HEK293 (cell line): ENCODE results near the gene SMIM7.

Experiments used
- ATF2 ChIP-seq: fragments of 450-650 bp; formaldehyde crosslinking; IDR thresholded peaks from 2 replicates; pipeline ENCODE4 v1.5.1; 2016; ENCODE audit warnings: missing biosample characterization, missing genetic modification characterization, low read depth
- BCL11B ChIP-seq: fragments of 450-650 bp; formaldehyde crosslinking; IDR thresholded peaks from 2 replicates; pipeline ENCODE4 v1.5.1; 2016; ENCODE audit warnings: low read depth, missing biosample characterization, missing genetic modification characterization
- GLI4 ChIP-seq: fragments of 450-650 bp; formaldehyde crosslinking; IDR thresholded peaks from 2 replicates; pipeline ENCODE4 v1.5.1; 2016; ENCODE audit warnings: missing biosample characterization, missing genetic modification characterization
- KLF7 ChIP-seq: fragments of 450-650 bp; formaldehyde crosslinking; IDR thresholded peaks from 2 replicates; pipeline ENCODE4 v1.5.1; 2016; ENCODE audit warnings: missing biosample characterization, missing genetic modification characterization, borderline replicate concordance
- SCRT1 ChIP-seq: fragments of 450-650 bp; formaldehyde crosslinking; IDR thresholded peaks from 2 replicates; pipeline ENCODE4 v1.5.1; 2016; ENCODE audit warnings: missing biosample characterization, missing genetic modification characterization, borderline replicate concordance
- ZBTB10 ChIP-seq: fragments of 450-650 bp; formaldehyde crosslinking; IDR thresholded peaks from 2 replicates; pipeline ENCODE4 v1.5.1; 2016; ENCODE audit warnings: missing biosample characterization, missing genetic modification characterization
- ZBTB17 ChIP-seq: fragments of 450-650 bp; formaldehyde crosslinking; IDR thresholded peaks from 2 replicates; pipeline ENCODE4 v1.5.1; 2016; ENCODE audit warnings: missing biosample characterization, missing genetic modification characterization
- ZEB2 ChIP-seq: fragments of 450-650 bp; formaldehyde crosslinking; IDR thresholded peaks from 2 replicates; pipeline ENCODE4 v1.5.1; 2016; ENCODE audit warnings: missing biosample characterization, missing genetic modification characterization
- ZFHX2 ChIP-seq: fragments of 450-650 bp; formaldehyde crosslinking; conservative IDR thresholded peaks from 2 replicates; pipeline ENCODE4 v1.5.1; 2016; ENCODE audit warnings: missing biosample characterization, missing genetic modification characterization
- ZFP69B ChIP-seq: fragments of 450-650 bp; formaldehyde crosslinking; IDR thresholded peaks from 2 replicates; pipeline ENCODE4 v1.5.1; 2016; ENCODE audit warnings: missing biosample characterization, missing genetic modification characterization
- ZNF2 ChIP-seq: fragments of 450-650 bp; formaldehyde crosslinking; IDR thresholded peaks from 2 replicates; pipeline ENCODE4 v1.5.1; 2016; ENCODE audit warnings: missing biosample characterization, missing genetic modification characterization
- ZNF23 ChIP-seq: fragments of 450-650 bp; formaldehyde crosslinking; IDR thresholded peaks from 2 replicates; pipeline ENCODE4 v1.5.1; 2016; ENCODE audit warnings: missing biosample characterization, missing genetic modification characterization, borderline replicate concordance
- ZNF324 ChIP-seq: fragments of 450-650 bp; formaldehyde crosslinking; IDR thresholded peaks from 2 replicates; pipeline ENCODE4 v1.5.1; 2016; ENCODE audit warnings: missing biosample characterization, missing genetic modification characterization
- ZNF335 ChIP-seq: fragments of 450-650 bp; formaldehyde crosslinking; conservative IDR thresholded peaks from 2 replicates; pipeline ENCODE4 v1.5.1; 2016; ENCODE audit warnings: missing biosample characterization, missing genetic modification characterization
- ZNF341 ChIP-seq: fragments of 450-650 bp; formaldehyde crosslinking; IDR thresholded peaks from 2 replicates; pipeline ENCODE4; 2016; ENCODE audit warnings: low read depth, missing biosample characterization, missing genetic modification characterization
- ZNF544 ChIP-seq: fragments of 450-650 bp; formaldehyde crosslinking; IDR thresholded peaks from 2 replicates; pipeline ENCODE4 v1.5.0; 2017; ENCODE audit warnings: missing biosample characterization, missing genetic modification characterization
- ZNF677 ChIP-seq: fragments of 450-650 bp; IDR thresholded peaks from 2 replicates; pipeline ENCODE4 v1.5.0; 2018; ENCODE audit warnings: missing biosample characterization, mild to moderate bottlenecking, missing genetic modification characterization, moderate library complexity
- ZNF701 ChIP-seq: fragments of 450-650 bp; formaldehyde crosslinking; IDR thresholded peaks from 2 replicates; pipeline ENCODE4 v1.5.1; 2016; ENCODE audit warnings: missing biosample characterization, missing genetic modification characterization
- ZNF837 ChIP-seq: fragments of 450-650 bp; formaldehyde crosslinking; IDR thresholded peaks from 2 replicates; pipeline ENCODE4 v1.5.1; 2016; ENCODE audit warnings: missing biosample characterization, missing genetic modification characterization
- TF ChIP-seq, protein P1 (sequence below): fragments of 450-650 bp; formaldehyde crosslinking; IDR thresholded peaks from 2 replicates; pipeline ENCODE4 v1.5.1; 2017; ENCODE audit warnings: missing biosample characterization, missing genetic modification characterization
- TF ChIP-seq, protein P2 (sequence below): fragments of 450-650 bp; IDR thresholded peaks from 2 replicates; pipeline ENCODE4 v1.5.1; 2018; ENCODE audit warnings: missing biosample characterization, mild to moderate bottlenecking, missing genetic modification characterization
- TF ChIP-seq, protein P3 (sequence below): fragments of 450-650 bp; formaldehyde crosslinking; optimal IDR thresholded peaks from 2 replicates; pipeline ENCODE3; 2016; ENCODE audit warnings: missing biosample characterization, mild to moderate bottlenecking, missing genetic modification characterization
- TF ChIP-seq, protein P4 (sequence below): fragments of 450-650 bp; formaldehyde crosslinking; IDR thresholded peaks from 2 replicates; pipeline ENCODE4 v1.5.1; 2016; ENCODE audit warnings: missing biosample characterization, missing genetic modification characterization
- TF ChIP-seq, protein P5 (sequence below): fragments of 450-650 bp; formaldehyde crosslinking; IDR thresholded peaks from 2 replicates; pipeline ENCODE4 v1.5.1; 2017; ENCODE audit warnings: missing biosample characterization, missing genetic modification characterization
- TF ChIP-seq, protein P6 (sequence below): fragments of 450-650 bp; formaldehyde crosslinking; IDR thresholded peaks from 2 replicates; pipeline ENCODE4 v1.5.1; 2016; ENCODE audit warnings: missing biosample characterization, missing genetic modification characterization

SMIM7 gene

GRCh38 chr19:16661480-16662034 lies 1.6 kb upstream of the SMIM7 start (continued):
- TF ChIP-seq ZEB2 (tag by site-specific recombination) (peak; percentile 62; the same call in 1 of the 2 replicates), ZNF544 (tag by site-specific recombination) (no peak), GLI4 (tag by site-specific recombination) (0 out of 2 replicates have a peak, but pooled peaks have one; percentile 32), ZNF23 (tag by site-specific recombination) (no peak), ZNF677 (tag by site-specific recombination) (no peak), ZBTB17 (tag by site-specific recombination) (0 out of 2 replicates have a peak, but pooled peaks have one; percentile 12), ZNF335 (tag by site-specific recombination) (no peak; the same call in 1 of the 2 replicates), ZNF837 (tag by site-specific recombination) (0 out of 2 replicates have a peak, but pooled peaks have one; percentile 18), ZNF324 (tag by site-specific recombination) (no peak), KLF7 (tag by site-specific recombination) (no peak), ZFP69B (tag by site-specific recombination) (no peak), ZNF341 (no peak), ZNF2 (tag by site-specific recombination) (no peak), ZFHX2 (peak; percentile 26), ATF2 (tag by site-specific recombination) (no peak), ZNF701 (no peak), BCL11B (tag by site-specific recombination) (peak; percentile 66; the same call in 1 of the 2 replicates), SCRT1 (tag by site-specific recombination) (no peak), ZBTB10 (tag by site-specific recombination) (peak; percentile 83)
- TF ChIP-seq, protein P1, sequence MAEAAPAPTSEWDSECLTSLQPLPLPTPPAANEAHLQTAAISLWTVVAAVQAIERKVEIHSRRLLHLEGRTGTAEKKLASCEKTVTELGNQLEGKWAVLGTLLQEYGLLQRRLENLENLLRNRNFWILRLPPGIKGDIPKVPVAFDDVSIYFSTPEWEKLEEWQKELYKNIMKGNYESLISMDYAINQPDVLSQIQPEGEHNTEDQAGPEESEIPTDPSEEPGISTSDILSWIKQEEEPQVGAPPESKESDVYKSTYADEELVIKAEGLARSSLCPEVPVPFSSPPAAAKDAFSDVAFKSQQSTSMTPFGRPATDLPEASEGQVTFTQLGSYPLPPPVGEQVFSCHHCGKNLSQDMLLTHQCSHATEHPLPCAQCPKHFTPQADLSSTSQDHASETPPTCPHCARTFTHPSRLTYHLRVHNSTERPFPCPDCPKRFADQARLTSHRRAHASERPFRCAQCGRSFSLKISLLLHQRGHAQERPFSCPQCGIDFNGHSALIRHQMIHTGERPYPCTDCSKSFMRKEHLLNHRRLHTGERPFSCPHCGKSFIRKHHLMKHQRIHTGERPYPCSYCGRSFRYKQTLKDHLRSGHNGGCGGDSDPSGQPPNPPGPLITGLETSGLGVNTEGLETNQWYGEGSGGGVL (tag by site-specific recombination) = peak; percentile 88
- TF ChIP-seq, protein P2, sequence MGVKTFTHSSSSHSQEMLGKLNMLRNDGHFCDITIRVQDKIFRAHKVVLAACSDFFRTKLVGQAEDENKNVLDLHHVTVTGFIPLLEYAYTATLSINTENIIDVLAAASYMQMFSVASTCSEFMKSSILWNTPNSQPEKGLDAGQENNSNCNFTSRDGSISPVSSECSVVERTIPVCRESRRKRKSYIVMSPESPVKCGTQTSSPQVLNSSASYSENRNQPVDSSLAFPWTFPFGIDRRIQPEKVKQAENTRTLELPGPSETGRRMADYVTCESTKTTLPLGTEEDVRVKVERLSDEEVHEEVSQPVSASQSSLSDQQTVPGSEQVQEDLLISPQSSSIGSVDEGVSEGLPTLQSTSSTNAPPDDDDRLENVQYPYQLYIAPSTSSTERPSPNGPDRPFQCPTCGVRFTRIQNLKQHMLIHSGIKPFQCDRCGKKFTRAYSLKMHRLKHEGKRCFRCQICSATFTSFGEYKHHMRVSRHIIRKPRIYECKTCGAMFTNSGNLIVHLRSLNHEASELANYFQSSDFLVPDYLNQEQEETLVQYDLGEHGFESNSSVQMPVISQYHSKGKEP (tag by site-specific recombination) = no peak
- TF ChIP-seq, protein P3, sequence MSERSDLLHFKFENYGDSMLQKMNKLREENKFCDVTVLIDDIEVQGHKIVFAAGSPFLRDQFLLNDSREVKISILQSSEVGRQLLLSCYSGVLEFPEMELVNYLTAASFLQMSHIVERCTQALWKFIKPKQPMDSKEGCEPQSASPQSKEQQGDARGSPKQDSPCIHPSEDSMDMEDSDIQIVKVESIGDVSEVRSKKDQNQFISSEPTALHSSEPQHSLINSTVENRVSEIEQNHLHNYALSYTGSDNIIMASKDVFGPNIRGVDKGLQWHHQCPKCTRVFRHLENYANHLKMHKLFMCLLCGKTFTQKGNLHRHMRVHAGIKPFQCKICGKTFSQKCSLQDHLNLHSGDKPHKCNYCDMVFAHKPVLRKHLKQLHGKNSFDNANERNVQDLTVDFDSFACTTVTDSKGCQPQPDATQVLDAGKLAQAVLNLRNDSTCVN (tag by site-specific recombination) = peak; percentile 59
- TF ChIP-seq, protein P4, sequence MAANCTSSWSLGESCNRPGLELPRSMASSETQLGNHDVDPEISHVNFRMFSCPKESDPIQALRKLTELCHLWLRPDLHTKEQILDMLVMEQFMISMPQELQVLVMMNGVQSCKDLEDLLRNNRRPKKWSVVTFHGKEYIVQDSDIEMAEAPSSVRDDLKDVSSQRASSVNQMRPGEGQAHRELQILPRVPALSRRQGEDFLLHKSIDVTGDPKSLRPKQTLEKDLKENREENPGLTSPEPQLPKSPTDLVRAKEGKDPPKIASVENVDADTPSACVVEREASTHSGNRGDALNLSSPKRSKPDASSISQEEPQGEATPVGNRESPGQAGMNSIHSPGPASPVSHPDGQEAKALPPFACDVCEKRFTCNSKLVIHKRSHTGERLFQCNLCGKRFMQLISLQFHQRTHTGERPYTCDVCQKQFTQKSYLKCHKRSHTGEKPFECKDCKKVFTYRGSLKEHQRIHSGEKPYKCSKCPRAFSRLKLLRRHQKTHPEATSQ (tag by site-specific recombination) = 0 out of 2 replicates have a peak, but pooled peaks have one; percentile 34
- TF ChIP-seq, protein P5, sequence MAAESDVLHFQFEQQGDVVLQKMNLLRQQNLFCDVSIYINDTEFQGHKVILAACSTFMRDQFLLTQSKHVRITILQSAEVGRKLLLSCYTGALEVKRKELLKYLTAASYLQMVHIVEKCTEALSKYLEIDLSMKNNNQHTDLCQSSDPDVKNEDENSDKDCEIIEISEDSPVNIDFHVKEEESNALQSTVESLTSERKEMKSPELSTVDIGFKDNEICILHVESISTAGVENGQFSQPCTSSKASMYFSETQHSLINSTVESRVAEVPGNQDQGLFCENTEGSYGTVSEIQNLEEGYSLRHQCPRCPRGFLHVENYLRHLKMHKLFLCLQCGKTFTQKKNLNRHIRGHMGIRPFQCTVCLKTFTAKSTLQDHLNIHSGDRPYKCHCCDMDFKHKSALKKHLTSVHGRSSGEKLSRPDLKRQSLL = no peak
- TF ChIP-seq, protein P6, sequence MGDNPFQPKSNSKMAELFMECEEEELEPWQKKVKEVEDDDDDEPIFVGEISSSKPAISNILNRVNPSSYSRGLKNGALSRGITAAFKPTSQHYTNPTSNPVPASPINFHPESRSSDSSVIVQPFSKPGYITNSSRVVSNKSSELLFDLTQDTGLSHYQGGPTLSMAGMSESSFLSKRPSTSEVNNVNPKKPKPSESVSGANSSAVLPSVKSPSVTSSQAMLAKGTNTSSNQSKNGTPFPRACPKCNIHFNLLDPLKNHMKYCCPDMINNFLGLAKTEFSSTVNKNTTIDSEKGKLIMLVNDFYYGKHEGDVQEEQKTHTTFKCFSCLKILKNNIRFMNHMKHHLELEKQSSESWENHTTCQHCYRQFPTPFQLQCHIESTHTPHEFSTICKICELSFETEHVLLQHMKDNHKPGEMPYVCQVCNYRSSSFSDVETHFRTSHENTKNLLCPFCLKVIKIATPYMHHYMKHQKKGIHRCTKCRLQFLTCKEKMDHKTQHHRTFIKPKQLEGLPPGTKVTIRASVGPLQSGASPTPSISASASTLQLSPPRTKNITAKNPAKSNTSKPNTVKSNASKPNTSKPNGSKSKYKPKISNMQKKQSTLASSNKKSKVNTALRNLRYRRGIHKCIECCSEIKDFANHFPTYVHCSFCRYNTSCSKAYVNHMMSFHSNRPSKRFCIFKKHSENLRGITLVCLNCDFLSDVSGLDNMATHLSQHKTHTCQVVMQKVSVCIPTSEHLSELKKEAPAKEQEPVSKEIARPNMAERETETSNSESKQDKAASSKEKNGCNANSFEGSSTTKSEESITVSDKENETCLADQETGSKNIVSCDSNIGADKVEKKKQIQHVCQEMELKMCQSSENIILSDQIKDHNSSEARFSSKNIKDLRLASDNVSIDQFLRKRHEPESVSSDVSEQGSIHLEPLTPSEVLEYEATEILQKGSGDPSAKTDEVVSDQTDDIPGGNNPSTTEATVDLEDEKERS (tag by site-specific recombination) = no peak
